ENCODE results near the gene FLVCR2.

The FLVCR2 gene

DNA sequence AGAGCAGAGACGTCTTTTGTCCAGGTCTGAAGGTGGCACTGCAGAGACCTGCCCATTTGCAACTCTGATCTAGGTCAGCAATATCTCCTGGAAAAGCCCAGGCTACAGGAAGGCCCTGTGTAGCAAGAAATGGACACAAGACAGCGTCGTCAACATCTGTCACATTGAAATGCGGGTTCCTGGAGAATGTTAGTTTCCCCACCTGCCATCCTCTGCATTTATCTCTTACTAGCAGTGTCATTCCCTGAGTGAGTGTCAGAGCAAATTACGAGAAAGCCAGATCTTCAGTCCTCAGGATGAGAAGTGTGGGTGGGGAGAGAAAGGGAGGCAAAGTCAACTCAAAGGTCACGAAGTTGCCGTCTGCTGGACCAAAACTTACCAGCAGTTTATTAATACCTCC, 27.4 kb upstream of the FLVCR2 start:
- Mint-ChIP-seq H3K4me1 (peaks cover 10% of the 10 kb centered on the region), H3K27ac (no peak overlapping the region), H3K27me3 (ENCODE audit: low read depth, poor library complexity) (peaks cover 8% of the 10 kb centered on the region), H3K36me3 (ENCODE audit: low read depth) (no peaks in the 10 kb centered on the region), H3K9me3 (no peaks in the 10 kb centered on the region), H3K4me3 (no peak overlapping the region)
- TF ChIP-seq, protein P1, sequence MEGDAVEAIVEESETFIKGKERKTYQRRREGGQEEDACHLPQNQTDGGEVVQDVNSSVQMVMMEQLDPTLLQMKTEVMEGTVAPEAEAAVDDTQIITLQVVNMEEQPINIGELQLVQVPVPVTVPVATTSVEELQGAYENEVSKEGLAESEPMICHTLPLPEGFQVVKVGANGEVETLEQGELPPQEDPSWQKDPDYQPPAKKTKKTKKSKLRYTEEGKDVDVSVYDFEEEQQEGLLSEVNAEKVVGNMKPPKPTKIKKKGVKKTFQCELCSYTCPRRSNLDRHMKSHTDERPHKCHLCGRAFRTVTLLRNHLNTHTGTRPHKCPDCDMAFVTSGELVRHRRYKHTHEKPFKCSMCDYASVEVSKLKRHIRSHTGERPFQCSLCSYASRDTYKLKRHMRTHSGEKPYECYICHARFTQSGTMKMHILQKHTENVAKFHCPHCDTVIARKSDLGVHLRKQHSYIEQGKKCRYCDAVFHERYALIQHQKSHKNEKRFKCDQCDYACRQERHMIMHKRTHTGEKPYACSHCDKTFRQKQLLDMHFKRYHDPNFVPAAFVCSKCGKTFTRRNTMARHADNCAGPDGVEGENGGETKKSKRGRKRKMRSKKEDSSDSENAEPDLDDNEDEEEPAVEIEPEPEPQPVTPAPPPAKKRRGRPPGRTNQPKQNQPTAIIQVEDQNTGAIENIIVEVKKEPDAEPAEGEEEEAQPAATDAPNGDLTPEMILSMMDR (IDR thresholded peaks at IDR 0.05): no peak
- DNase-seq: no peak

DNA sequence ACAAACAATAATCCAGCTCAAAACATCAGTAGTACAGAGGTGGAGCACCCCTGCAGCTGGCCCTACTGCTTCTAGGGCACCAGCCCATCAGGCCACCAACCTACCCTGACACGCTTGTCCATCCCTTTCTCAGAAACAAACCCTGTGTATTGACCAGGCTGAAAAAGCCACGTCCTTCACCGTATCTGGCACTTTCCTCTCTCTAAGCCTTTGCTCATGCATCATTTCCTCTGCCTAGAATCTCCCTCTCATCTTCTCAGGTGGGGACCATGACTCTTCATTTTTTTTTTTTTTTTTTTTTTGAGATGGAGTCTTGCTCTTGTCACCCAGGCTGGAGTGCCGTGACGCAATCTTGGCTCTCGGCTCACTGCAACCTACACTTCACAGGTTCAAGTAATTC, 25.3 kb upstream of the FLVCR2 start:
- TF ChIP-seq, protein P1 (IDR thresholded peaks at IDR 0.05): no peak
- peaks cover 11% of the 10 kb centered on the region for H3K27me3 Mint-ChIP-seq (ENCODE audit: low read depth, poor library complexity)
- DNase-seq: no peak
- no peak overlapping the region for H3K27ac Mint-ChIP-seq
- H3K36me3 Mint-ChIP-seq (ENCODE audit: low read depth): no peaks in the 10 kb centered on the region
- H3K9me3 Mint-ChIP-seq: peaks cover 9% of the 10 kb centered on the region
- H3K4me1 Mint-ChIP-seq: peaks cover 10% of the 10 kb centered on the region
- H3K4me3 Mint-ChIP-seq: no peak overlapping the region

DNA sequence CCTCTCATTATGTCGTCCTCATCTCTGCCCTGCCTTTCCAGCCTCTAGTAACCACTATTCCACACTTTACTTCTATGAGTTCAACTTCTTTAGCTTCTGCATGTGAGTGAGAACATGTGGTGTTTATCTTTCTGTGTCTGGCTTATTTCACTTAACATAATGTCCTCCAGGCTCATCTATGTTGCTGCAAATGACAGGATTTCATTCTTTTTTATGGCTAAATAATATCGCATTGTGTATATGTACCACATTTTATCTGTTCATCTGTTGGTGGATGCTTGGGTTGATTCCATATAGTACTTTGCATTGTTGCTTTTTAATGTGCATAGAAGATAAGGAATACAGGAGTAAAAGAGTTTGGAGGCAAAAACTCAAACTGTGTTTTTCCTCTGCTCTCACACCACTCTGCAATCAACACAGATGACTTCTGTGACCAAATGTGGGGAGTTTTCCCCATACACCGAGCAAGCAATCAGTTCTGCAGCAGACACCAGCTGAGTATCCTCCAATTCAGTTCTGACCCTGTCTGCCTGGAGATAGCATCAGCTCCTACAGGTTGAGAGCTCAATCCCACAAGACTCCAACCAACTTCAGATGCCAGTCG, 24.6 kb upstream of the FLVCR2 start:
- H3K36me3 Mint-ChIP-seq (ENCODE audit: low read depth): no peaks in the 10 kb centered on the region
- no peak overlapping the region for H3K4me3 Mint-ChIP-seq
- peaks cover 11% of the 10 kb centered on the region for H3K27me3 Mint-ChIP-seq (ENCODE audit: low read depth, poor library complexity)
- H3K27ac Mint-ChIP-seq: no peak overlapping the region
- peaks cover 12% of the 10 kb centered on the region for H3K9me3 Mint-ChIP-seq
- TF ChIP-seq, protein P1 (IDR thresholded peaks at IDR 0.05): no peak
- peaks cover 10% of the 10 kb centered on the region for H3K4me1 Mint-ChIP-seq
- no peak for DNase-seq

DNA sequence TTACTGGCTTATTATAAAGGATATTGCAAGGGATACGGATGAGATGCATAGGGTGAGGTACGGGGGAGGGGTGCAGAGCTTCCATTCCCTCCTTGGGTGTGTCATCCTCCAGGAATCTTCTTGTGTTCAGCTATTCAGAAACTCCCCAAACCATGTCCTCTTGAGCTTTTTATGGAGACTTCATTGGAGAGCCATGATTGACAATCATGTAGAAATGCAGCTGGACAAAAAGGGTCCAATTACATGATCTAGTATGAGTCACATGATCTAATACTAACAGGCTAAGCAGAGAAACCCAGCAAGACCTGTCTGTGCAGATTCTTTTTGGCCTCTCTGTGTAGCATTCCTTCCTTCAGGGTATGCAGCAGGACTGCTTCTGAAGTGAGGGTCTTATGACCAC, 23.9 kb upstream of the FLVCR2 start:
- no peak overlapping the region for H3K27ac Mint-ChIP-seq
- H3K4me1 Mint-ChIP-seq: peaks cover 12% of the 10 kb centered on the region
- peaks cover 14% of the 10 kb centered on the region for H3K27me3 Mint-ChIP-seq (ENCODE audit: low read depth, poor library complexity)
- TF ChIP-seq, protein P1 (IDR thresholded peaks at IDR 0.05): no peak
- H3K9me3 Mint-ChIP-seq: peaks cover 12% of the 10 kb centered on the region
- no peak for DNase-seq
- no peak overlapping the region for H3K4me3 Mint-ChIP-seq
- H3K36me3 Mint-ChIP-seq (ENCODE audit: low read depth): no peaks in the 10 kb centered on the region

DNA sequence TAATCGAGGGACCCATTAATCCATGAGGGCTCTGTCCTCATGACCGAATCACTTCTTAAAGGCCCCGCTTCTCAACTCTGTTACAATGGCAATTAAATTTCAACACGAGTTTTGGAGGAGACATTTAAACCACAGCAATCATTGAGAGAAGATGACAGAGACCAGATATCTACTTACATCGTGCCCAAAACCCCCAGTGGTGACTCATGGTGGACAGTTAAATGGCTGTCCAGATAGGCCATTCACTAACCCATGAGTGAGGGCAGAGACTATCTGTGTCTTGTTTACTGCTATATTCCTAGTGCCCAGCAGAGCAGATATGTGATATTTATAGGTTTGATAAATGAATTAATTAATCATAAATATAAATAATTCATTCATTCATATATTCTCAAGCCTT, 20.0 kb upstream of the FLVCR2 start:
- Mint-ChIP-seq H3K4me3 (no peak overlapping the region), H3K36me3 (ENCODE audit: low read depth) (no peaks in the 10 kb centered on the region), H3K4me1 (peaks cover 19% of the 10 kb centered on the region), H3K27me3 (ENCODE audit: low read depth, poor library complexity) (peaks cover 31% of the 10 kb centered on the region), H3K27ac (no peak overlapping the region), H3K9me3 (peaks cover 12% of the 10 kb centered on the region)
- TF ChIP-seq, protein P1 (IDR thresholded peaks at IDR 0.05): no peak
- no peak for DNase-seq

DNA sequence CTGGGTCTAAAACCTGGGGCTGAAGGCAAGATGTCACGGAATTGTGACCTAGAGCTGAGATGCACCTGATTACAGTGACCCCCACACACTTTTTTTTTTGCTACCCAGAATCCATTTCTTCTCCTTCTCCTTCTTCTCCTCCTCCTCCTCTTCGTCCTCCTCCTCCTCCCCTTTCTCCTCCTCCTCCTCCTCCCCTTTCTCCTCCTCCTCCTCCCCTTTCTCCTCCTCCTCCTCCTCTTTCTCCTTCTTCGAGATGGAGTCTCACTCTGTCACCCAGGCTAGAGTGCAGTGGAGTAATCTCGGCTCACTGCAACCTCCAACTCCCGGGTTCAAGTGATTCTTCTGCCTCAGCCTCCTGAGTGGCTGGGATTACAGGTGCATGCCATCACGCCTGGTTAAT, 19.4 kb upstream of the FLVCR2 start:
- no peaks in the 10 kb centered on the region for H3K36me3 Mint-ChIP-seq (ENCODE audit: low read depth)
- H3K4me1 Mint-ChIP-seq: peaks cover 19% of the 10 kb centered on the region
- DNase-seq: no peak
- no peak overlapping the region for H3K4me3 Mint-ChIP-seq
- H3K27ac Mint-ChIP-seq: no peak overlapping the region
- peaks cover 32% of the 10 kb centered on the region for H3K27me3 Mint-ChIP-seq (ENCODE audit: low read depth, poor library complexity)
- TF ChIP-seq, protein P1 (IDR thresholded peaks at IDR 0.05): no peak
- peaks cover 12% of the 10 kb centered on the region for H3K9me3 Mint-ChIP-seq

All from nephron progenitor cell (in vitro differentiated cells).